ENCODE data around the gene ADRM1.

Gene ADRM1

DNA sequence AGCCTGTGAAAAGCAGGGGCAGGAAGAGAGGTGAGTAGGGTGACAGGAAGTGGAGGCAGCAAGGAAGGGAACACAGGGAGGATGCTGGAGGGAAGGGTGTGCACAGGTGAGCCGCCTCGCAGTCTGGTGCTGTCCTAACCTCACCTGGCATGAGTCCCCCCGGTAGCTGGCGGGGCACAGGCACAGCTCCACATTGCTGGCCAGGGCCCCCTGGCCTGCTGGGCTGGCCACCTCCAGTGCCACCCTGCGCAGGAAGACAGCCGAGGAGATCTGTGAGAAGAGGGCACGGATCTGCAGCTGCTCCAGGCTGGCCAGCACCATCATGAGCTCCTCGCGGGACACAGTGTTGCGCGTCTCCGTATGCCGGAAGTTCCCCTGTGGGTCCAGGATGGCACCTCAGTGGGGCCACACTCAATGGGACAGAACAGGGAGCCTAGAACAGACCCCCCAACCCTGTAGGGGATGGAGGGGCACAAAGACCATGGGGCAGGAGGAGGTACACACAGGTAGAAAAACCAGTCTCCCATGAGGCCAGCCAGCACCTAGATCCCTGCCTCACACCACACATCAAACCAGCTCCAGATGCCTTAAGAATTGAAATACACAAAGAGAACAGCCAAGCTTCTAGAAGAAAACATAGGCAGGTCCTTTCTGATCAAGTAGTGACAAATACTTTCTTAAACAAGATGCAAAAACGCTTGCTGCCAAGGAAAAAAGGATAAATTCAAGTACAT, 22.5 kb downstream of the ADRM1 start:
- DNase-seq (ENCODE audit: low spot score): no peak

DNA sequence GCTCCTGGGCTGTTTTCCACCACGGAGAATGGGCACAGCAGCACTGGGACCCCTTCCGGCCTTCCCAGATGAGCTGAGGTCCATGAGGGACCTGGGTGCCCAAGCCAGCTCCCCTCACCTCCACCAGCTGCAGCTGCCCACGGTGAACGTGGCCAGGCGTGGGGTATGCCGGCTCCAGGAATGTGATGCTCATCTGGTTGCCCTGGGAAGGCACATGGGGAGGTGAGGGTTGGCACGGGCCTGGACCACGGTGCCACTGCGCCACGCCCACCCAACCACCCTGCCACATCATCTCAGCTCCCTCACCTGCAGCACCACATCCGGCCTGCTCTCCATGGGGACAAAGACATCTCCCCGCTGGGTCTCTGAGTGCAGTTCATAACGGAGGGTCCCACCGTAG, 23.8 kb downstream of the ADRM1 start:
- DNase-seq (ENCODE audit: low spot score): no peak

DNA sequence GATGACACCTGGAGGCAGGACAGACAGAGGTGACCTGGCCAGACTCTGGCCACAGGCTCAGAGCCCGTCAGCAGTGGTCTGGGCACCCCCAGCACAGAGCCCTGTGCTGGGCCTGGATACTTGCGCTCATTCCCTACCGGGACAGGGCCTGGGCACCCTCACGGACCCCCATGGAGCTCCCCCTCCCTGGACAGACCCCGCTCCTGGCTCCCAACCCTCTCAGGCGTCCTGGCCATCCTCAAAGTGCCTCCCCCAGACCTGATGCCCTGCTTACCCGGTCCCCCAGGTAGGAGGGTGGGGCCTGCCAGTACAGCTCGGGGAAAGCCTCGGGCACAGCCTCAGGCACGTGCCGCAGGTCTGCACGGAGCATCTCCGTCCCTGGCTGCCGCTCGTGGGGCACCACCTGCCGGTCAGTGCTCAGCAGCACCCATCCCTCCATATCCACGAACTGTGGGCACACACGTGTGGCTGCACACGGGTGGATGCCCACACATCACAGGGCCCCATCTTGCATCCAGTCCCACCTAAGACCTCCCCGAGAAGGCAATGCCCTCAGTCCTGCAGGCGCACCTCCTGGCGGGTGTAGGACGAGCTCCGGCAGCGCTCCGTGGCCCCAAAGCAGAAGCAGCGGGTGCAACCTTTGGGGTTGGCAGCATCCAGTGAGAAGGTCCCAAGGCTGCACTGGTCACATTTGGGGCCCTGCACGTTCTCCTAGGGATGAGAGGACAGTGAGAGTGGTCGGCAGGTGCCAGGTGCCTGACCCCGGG, 24.3 kb downstream of the ADRM1 start:
- DNase-seq (ENCODE audit: low spot score): no peak

GRCh38 chr20:62327726-62328495, 25.1 kb downstream of the ADRM1 start:
- no peak for DNase-seq (ENCODE audit: low spot score)

GRCh38 chr20:62328684-62329388, 26.0 kb downstream of the ADRM1 start:
- no peak for DNase-seq (ENCODE audit: low spot score)

DNA sequence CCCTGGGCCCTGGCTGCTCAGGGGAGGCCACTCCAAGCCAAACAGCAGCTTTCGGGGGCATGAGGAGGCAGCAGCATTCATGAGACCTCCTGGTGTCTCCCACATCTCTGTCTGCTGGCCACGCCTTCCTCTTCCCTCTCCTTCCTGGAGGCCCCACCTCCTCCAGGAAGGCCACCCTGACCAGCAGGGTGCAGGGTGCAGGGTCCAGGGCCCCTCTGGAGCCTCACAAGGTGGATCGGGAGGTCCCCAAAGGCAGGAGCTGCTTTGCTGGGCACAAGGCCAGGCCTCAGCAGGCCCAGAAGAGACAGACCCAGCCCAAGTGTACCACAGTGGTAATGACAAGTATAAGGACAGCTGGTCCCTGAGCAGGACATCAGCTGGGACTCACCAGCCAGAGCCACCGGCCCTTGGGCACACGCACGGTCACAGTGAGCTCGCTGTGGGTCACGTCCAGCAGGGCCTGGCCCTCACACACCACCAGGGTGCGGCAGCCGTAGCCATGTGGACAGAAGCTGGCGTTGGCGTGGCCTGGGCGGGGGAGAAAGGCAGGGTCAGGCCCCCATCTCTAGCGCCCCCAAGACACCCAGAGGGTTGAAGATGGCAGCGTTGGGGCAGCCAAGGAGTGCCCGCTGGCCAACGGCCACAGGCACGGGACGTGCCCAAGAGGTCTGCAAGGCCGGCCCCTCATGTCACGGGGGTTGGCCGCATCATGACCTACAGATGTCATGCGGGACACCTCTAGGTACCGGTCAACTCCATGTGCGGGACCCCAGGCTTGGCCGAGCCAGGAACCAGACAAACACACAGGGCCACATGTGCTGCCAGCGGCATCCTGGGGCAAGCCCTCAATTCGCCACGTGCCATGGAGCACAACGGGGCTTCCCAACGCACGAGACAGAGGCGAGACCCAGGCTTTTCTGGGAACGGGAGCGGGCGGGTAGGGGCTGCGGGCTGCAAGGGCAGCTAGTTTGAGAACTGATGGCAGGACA, 26.9 kb downstream of the ADRM1 start:
- no peak for DNase-seq (ENCODE audit: low spot score)

- no peak for DNase-seq (ENCODE audit: low spot score)
Measured at GRCh38 chr20:62330576-62331317, 27.9 kb downstream of the ADRM1 start.

- no peak for DNase-seq (ENCODE audit: low spot score)
Measured at GRCh38 chr20:62331347-62331746, 28.6 kb downstream of the ADRM1 start.

- DNase-seq (ENCODE audit: low spot score): no peak
Measured at GRCh38 chr20:62332421-62332820, 29.6 kb downstream of the ADRM1 start.

DNA sequence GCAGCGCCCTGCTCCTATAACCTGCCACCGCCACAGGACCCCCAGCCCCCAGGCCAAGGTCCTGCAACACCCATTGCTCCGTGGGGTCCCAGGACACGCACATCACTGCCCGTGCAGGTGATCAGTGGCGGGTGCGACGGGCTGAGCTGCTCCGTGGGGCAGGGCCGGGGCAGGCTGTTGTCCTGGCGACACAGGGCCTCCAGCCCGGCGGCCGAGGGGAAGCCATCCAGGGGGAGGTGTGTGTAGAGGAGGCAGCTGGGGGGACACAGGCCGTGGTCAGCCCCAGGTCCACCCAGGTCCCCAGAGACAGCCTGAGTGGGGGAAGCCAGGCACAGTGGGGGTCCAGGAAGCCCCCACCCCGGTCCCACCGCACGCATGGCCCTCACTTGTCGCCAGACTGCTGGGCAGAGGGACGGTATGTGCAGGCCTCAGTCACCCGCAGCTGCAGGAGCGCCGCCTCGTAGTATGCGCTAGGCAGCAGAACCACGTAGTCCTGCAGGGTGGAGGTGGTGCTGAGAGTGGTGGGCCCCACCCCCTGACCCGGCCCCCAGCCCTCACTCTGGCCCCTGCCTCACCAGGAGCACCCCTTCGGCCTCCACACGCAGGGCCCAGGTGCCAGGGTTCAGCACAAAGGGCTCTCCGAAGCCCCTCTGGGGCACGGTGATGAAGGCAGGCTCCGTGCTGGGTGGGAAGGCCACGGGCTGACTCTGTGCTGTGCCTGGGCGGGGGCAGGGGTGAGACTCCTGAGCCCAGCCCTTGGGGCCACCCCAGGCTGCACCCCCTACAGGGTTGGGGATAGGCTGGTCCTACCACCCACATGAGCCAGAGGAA, 30.4 kb downstream of the ADRM1 start:
- no peak for DNase-seq (ENCODE audit: low spot score)

- DNase-seq (ENCODE audit: low spot score): no peak
Measured at GRCh38 chr20:62333820-62334595, 31.2 kb downstream of the ADRM1 start.

DNA sequence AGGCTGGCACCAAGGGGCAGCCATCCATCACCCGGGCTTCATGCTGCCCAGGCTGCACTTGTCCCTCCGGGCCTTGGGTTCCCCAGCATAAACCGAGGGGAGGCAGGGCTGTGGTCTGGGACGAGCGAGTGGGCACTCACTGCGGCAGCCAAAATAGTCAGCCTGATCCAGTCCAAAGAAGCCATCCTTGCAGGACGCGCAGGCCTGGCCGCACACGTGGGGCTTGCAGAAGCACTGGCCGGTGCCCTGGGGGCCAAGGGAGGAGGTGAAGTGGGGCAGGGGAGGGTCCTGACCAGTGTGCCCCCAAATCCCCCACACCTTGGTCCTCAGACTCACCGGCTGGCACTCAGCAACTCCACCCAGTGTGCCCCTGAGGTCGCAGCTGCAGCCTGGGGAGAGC, 32.1 kb downstream of the ADRM1 start:
- no peak for DNase-seq (ENCODE audit: low spot score)

DNA sequence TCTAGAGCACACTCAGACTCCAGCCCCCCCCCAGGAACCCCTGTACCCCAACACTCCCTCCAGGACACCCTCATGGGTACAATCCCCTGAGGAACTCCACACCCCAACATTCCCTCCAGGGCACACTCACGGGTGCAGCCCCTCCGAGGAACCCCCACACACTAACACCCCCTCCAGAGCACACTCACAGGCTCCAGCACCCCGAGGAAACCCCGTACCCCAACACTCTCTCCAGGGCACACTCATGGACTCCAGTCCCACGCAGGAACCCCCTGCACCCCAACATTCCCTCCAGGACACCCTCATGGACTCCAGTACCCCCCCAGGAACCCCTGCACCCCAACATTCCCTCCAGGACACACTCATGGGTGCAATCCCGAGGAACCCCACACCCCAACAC, 32.7 kb downstream of the ADRM1 start:
- no peak for DNase-seq (ENCODE audit: low spot score)

DNA sequence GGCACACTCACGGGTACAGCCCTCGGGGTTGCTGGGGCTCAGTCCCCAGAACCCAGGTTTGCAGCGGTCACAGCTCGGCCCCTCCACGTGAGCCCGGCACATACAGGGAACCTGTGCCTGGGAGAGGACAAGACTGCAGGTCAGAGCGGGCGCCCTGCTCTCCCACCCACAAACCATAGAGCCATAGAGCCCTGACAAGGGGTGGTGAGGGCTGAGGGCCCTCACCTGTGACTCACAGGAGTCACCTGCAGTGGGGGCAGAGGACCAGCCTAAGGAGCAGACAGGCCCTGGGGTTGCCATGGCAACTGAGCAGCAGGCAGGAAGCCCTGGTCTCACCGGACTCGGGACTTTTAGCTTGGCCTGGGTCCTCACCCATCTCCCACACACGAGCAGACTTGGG, 33.5 kb downstream of the ADRM1 start:
- DNase-seq (ENCODE audit: low spot score): no peak

GRCh38 chr20:62336775-62337557, 34.2 kb downstream of the ADRM1 start:
- DNase-seq (ENCODE audit: low spot score): no peak

DNA sequence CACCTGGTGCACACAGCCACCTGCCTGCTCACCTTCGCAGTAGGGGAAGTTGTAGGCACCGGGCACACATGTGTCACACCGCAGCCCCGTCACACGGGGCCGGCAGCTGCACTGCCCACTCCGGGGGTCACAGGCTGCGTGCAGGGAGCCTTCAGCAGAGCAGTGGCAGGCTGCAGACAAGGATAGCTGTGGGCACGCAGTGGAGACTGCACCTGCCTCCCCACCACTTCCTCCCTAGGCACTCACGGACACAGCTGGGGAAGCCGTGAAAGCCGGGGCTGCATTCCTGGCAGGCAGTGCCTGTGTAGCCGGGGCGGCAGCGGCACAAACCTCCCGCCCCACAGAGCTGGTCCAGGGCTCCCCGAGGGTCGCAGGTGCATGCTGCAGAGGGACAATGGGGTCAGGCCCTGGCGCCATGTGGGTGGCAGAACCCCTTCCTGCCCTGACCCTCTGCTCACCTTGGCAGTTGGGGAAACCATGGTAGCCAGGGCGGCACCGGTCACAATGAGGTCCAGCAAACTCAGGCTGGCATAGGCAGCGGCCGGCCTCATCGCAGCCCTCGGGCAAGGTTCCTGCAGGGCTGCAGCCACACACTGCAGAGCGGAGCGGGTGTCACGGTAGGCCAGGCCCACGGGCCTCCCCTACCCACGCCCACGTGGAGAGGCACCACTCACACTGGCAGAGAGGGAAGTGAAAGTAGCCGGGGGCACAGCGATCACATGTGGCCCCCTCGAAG, 34.9 kb downstream of the ADRM1 start:
- no peak for DNase-seq (ENCODE audit: low spot score)

GRCh38 chr20:62338294-62338620, 35.5 kb downstream of the ADRM1 start:
- DNase-seq (ENCODE audit: low spot score): no peak

Measured in SW480 (cell line).